HG02588 (cell line): ENCODE data around the gene ATP6AP1.
"Not testable (repeated sequence)": the region's sequence is repeated elsewhere in the genome, so short reads cannot be mapped to it uniquely, and the experiment has no call there.

Source experiments
- ATAC-seq: cut with Tn5 transposase; IDR thresholded peaks from one replicate; pipeline ENCODE4 v1.9.1; 2021; ENCODE audit warnings: mild to moderate bottlenecking, moderate library complexity; ENCODE audit not compliant: unreplicated experiment

Gene ATP6AP1

GRCh38 chrX:154428176-154429171 is at the start of gene ATP6AP1:
Gene ATP6AP1, plus strand, starts transcription at chrX:154428677. Its CDS starts 16 bp downstream, at chrX:154428693.
- ATAC-seq: peak; percentile 93

GRCh38 chrX:154378799-154379568 is 49.5 kb upstream of the ATP6AP1 start, which contains the start of gene EMD:
Gene EMD, plus strand, starts transcription at chrX:154379295. Its CDS starts 190 bp downstream, at chrX:154379485.
- ATAC-seq: peak; percentile 77

- peak; percentile 1 for ATAC-seq
These were observed 48.9 kb upstream of the ATP6AP1 start for GRCh38 chrX:154379569-154379951.

- ATAC-seq: no peak
These were observed 48.3 kb upstream of the ATP6AP1 start for GRCh38 chrX:154380153-154380552.

- ATAC-seq: no peak
These were observed 47.7 kb upstream of the ATP6AP1 start for GRCh38 chrX:154380787-154381186.

- no peak for ATAC-seq
These were observed 47.2 kb upstream of the ATP6AP1 start for GRCh38 chrX:154381271-154381670.

GRCh38 chrX:154382483-154383069 is 45.9 kb upstream of the ATP6AP1 start:
- no peak for ATAC-seq

- no peak for ATAC-seq
These were observed 44.9 kb upstream of the ATP6AP1 start for GRCh38 chrX:154383359-154384283.

- ATAC-seq: no peak
These were observed 44.1 kb upstream of the ATP6AP1 start for GRCh38 chrX:154384284-154384892.

- not testable (repeated sequence) for ATAC-seq
These were observed 40.4 kb upstream of the ATP6AP1 start for GRCh38 chrX:154388094-154388493.

GRCh38 chrX:154388649-154389048 is 39.8 kb upstream of the ATP6AP1 start:
- not testable (repeated sequence) for ATAC-seq

GRCh38 chrX:154389812-154390747 is 38.4 kb upstream of the ATP6AP1 start:
- ATAC-seq: peak; percentile 66

- ATAC-seq: not testable (repeated sequence)
These were observed 32.1 kb upstream of the ATP6AP1 start for GRCh38 chrX:154396363-154396762.

- ATAC-seq: peak; percentile 50
These were observed 31.2 kb upstream of the ATP6AP1 start for GRCh38 chrX:154396973-154397887.

GRCh38 chrX:154397888-154398667 is 30.4 kb upstream of the ATP6AP1 start, which contains the start of gene RPL10:
Gene RPL10, plus strand, starts transcription at chrX:154398377. Its CDS starts 143 bp downstream, at chrX:154398520.
- ATAC-seq: peak; percentile 77
